Amygdala (tissue), 56 donors: Measurements from ENCODE around the gene ADCY6.
"Not testable (repeated sequence)": the region's sequence is repeated elsewhere in the genome, so short reads cannot be mapped to it uniquely, and the experiment has no call there.

ENCODE experiments used
- DNase-seq, 56 donors: peaks; one replicate each; lab custom pipeline; 2025; lab: John Stamatoyannopoulos, UW

ADCY6 gene

GRCh38 chr12:48767047-48767446 lies 21.8 kb downstream of the ADCY6 start:
- DNase-seq: no peak

GRCh38 chr12:48765753-48766162 lies 23.1 kb downstream of the ADCY6 start:
- DNase-seq: no peak

- DNase-seq: no peak
These were observed 24.4 kb downstream of the ADCY6 start for GRCh38 chr12:48764521-48764920.

- DNase-seq: no peak
These were observed 30.2 kb downstream of the ADCY6 start for GRCh38 chr12:48758737-48759136.

GRCh38 chr12:48758186-48758585 lies 30.7 kb downstream of the ADCY6 start:
- no peak for DNase-seq

GRCh38 chr12:48750769-48751356 lies 38.0 kb downstream of the ADCY6 start:
- DNase-seq: no peak

GRCh38 chr12:48750215-48750614 lies 38.7 kb downstream of the ADCY6 start:
- no peak for DNase-seq

- no peak for DNase-seq
These were observed 44.5 kb downstream of the ADCY6 start for GRCh38 chr12:48744251-48745008.

GRCh38 chr12:48739618-48740269 lies 49.1 kb downstream of the ADCY6 start:
- DNase-seq: no peak

- no peak for DNase-seq
These were observed 52.4 kb downstream of the ADCY6 start for GRCh38 chr12:48736456-48736855.

- no peak for DNase-seq
These were observed 60.1 kb downstream of the ADCY6 start for GRCh38 chr12:48728807-48729206.

GRCh38 chr12:48720737-48721136 lies 68.2 kb downstream of the ADCY6 start:
- not testable (repeated sequence) for DNase-seq

GRCh38 chr12:48720171-48720570 lies 68.7 kb downstream of the ADCY6 start:
- not testable (repeated sequence) for DNase-seq

- not testable (repeated sequence) for DNase-seq
These were observed 69.9 kb downstream of the ADCY6 start for GRCh38 chr12:48719002-48719401.

GRCh38 chr12:48717252-48717695 lies 71.6 kb downstream of the ADCY6 start:
- DNase-seq: no peak

- DNase-seq: peak; percentile 79 to 99 (median 96)
These were observed 72.2 kb downstream of the ADCY6 start, which contains the start of gene CCNT1 for GRCh38 chr12:48716493-48717251. Gene CCNT1, minus strand, starts transcription at chr12:48716707. Its CDS starts 32 bp downstream, at chr12:48716675.
